HUDEP-2 (cell line): ENCODE results near the gene CCDC192.
"Not testable (repeated sequence)": the region's sequence is repeated elsewhere in the genome, so short reads cannot be mapped to it uniquely, and the experiment has no call there.

ENCODE experiments used
- DNase-seq, 76 experiments: peaks; one replicate each; lab custom pipeline; 2025; ENCODE audit not compliant: unreplicated experiment in 76 of 76; lab: John Stamatoyannopoulos, UW

The CCDC192 gene

DNA sequence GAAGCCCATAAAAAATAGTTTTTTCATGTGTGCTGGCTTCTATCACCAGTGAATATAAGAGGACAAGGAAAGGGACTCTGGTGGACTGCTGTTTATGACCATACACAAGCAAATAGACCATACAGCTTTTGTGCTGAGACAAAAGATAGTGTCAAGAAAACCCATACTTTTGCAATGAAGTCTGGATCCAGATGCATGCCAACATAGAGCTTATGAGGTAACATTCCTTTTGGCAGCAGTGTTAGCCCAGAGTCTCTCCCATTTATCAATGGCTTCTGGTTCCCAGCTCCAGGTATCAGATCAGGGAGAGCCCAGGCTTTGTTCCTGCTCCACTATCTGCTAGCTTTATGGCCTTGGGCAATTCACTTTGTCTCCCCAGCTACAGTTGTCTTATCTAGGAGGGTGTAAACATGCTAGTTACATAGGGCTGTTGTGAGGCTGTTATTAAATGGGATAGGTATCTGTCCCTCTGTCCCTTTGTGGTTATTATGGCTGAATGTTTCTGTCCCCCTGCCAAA lies 55.6 kb downstream of the CCDC192 start:
- no peak for DNase-seq

- no peak for DNase-seq
Observed at GRCh38 chr5:127761869-127762268, 58.7 kb downstream of the CCDC192 start.

DNA sequence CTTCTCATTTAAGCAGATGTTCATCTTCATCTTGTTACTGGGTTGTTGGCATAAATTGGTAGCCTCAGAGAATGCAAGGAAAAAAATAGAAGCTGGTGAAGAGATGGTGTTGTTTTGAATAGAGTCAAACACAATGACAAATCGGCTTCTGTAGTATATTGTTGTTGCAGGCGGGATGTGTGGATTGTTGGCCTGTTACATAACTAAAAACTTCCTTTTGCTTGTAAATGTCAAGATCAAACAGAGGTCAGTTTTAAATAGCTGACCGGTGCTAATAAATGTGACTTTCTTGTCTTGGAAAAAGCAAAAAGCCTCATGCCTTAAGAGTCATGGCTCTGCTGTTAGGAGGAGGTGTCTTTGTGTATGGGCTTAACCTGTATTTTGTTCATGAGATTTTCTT lies 59.2 kb downstream of the CCDC192 start:
- DNase-seq: no peak

- DNase-seq: no peak
Observed at GRCh38 chr5:127766676-127767335, 63.6 kb downstream of the CCDC192 start.

- no peak for DNase-seq
Observed at GRCh38 chr5:127769386-127769785, 66.2 kb downstream of the CCDC192 start.

DNA sequence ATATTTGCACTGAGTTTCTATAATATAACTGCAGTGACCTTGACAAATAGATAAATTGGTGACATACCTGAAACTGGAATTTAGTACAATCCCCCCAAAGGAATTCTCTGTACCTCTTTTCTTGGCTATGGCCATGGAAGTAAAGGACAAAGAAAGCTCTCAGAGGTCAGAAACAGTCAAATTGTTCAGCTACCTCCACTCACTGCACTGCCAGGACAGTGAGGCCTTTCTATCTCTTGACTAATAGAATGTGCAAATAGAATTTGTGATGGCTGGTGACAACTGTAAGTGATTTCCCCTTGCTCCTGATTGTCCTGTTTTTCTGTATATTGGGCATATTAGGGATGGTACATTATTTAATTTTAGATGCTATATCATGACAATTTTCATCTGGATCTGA lies 67.1 kb downstream of the CCDC192 start:
- no peak for DNase-seq

DNA sequence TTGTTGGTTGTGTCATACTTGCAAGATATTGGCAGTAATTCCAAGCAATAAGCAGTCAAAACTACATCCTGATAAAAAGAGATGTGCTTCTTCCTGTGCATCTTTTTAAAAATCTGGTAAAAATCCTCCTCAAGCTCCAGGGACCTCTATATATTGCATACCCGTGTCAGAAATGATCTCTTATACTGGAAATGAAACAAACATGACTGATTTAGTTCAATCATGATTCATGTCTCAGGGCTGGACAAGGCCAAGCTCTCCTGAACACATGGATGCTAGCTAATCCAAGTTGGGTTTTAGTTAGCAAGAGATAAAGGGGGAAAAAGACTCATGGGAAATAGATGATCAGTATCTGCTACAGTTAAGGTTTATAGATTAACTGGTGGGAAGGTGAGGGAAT lies 69.3 kb downstream of the CCDC192 start:
- DNase-seq: no peak

DNA sequence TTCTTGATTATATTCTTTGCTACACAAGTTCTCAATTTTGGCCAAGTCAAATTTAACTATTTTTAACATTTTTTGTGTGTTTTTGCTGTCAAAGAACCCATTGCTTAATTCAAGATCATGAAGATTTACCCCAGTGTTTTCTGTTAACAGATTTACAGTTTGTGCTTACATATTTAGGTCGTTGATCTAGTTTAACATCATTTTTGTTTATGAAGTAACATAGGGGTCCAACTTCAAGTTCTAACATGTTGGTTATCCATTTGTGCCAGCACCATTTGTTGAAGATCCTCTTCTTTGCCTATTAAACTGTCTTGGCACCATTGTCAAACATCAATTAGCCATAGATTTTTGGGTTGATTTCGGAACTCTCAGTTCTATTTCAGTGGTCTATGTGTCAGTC lies 71.0 kb downstream of the CCDC192 start:
- DNase-seq: no peak

DNA sequence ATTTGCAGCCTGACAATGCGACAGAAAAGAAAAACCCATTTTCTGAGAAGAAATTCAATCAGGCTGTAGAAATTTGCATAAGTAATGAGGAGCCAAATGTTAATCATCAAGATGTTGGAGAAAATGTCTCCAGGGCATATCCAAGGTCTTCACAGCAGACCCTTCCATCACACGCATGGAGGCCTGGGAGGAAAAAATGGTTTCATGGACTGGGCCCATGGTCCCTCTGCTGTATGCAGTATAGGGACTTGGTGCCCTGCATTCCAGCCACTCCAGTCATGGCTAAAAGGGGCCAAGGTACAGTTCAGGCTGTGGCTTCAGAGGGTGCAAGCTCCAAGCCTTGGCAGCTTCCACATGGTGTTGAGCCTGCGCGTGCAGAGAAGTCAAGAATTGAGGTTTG lies 73.3 kb downstream of the CCDC192 start:
- no peak for DNase-seq

GRCh38 chr5:127777957-127778356 lies 74.8 kb downstream of the CCDC192 start:
- DNase-seq: no peak

GRCh38 chr5:127782450-127782849 lies 79.3 kb downstream of the CCDC192 start:
- not testable (repeated sequence) for DNase-seq

- no peak for DNase-seq
Observed at GRCh38 chr5:127785098-127785927, 82.1 kb downstream of the CCDC192 start.

GRCh38 chr5:127791439-127791838 lies 88.2 kb downstream of the CCDC192 start:
- DNase-seq: no peak

- DNase-seq: not testable (repeated sequence)
Observed at GRCh38 chr5:127791908-127792307, 88.7 kb downstream of the CCDC192 start.

DNA sequence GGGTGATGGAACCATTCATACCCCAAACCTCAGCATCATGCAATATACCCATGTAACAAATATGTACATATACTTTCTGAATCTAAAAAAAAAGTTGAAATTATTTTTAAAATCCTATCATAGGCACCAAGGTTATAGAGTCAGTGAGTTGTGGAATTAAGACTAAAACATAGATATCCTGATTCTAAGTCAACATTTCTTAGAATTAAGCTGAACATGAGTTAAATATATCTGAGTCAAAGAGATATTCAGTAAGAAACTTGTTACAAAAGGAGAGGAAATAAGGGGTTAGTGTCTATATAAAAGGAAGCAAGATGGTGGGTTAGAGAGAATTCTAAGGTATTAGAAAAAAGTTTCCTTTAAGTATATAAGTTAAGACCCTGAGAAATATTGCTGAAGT lies 89.9 kb downstream of the CCDC192 start:
- DNase-seq: no peak

- DNase-seq: no peak
Observed at GRCh38 chr5:127793879-127794278, 90.7 kb downstream of the CCDC192 start.

- no peak for DNase-seq
Observed at GRCh38 chr5:127796211-127796610, 93.0 kb downstream of the CCDC192 start.

DNA sequence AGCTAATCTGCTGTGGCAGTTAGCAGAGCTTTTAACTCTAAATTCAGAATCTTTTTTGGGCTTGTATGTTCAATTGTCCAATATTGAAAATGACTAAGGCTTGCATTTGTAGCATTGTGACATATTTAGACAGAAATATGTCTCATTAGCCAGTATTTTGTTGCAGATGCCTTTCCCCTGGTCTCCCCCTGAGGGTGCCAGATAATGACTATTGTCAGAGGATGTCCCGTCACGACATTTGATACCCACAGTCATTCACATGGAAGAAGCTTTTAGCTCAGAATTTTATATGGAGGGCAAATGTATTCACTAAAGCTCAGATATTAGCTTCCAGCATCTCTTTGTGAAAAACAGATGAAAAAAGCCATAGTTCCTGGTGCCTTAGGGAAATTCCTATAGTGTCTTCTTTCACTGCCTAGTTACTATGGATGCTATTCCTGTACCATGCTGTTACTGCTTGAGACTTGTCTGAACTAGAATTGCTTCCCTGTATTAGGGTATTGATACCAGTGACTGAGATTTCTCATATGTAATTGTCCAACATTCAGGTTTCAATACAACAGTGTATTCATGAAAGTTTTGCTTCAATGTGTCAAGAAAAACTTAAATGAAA lies 96.2 kb downstream of the CCDC192 start:
- DNase-seq: no peak

GRCh38 chr5:127801751-127802476 lies 98.7 kb downstream of the CCDC192 start:
- no peak for DNase-seq

GRCh38 chr5:127802477-127802865 lies 99.3 kb downstream of the CCDC192 start:
- DNase-seq: no peak

GRCh38 chr5:127804886-127805426 lies 101.8 kb downstream of the CCDC192 start:
- DNase-seq: no peak
